ENCODE results near the gene C17orf67.
A peak's percentile ranks its signal among the peaks of the same experiment; 100 is the strongest.

The C17orf67 gene

DNA sequence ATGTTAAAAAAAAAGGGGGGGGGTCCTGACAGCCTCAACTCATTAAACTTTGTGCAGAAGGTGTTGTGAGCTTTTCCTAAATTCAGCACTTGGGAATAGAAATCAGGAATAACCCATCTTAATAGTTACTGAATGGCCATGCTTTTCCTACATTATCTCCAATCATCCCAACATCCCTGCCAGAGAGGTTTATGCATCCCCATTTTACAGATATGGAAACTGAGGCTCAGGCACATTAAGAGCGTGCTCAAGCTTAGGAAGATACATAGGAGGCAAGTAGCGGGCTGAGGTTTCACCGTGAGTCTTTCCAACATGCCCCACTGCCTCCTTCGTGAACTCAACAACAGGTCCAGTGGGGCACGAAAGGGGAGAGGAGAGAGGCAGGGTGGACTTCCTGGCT is 78.4 kb downstream of the C17orf67 start:
- Mint-ChIP-seq H3K9me3 (no peaks in the 10 kb centered on the region), H3K36me3 (ENCODE audit: low read depth) (no peaks in the 10 kb centered on the region), H3K27ac (no peak overlapping the region), H3K27me3 (ENCODE audit: low read depth) (peaks cover 13% of the 10 kb centered on the region), H3K4me3 (no peak overlapping the region), H3K4me1 (peaks cover 18% of the 10 kb centered on the region)
- TF ChIP-seq, protein P1, sequence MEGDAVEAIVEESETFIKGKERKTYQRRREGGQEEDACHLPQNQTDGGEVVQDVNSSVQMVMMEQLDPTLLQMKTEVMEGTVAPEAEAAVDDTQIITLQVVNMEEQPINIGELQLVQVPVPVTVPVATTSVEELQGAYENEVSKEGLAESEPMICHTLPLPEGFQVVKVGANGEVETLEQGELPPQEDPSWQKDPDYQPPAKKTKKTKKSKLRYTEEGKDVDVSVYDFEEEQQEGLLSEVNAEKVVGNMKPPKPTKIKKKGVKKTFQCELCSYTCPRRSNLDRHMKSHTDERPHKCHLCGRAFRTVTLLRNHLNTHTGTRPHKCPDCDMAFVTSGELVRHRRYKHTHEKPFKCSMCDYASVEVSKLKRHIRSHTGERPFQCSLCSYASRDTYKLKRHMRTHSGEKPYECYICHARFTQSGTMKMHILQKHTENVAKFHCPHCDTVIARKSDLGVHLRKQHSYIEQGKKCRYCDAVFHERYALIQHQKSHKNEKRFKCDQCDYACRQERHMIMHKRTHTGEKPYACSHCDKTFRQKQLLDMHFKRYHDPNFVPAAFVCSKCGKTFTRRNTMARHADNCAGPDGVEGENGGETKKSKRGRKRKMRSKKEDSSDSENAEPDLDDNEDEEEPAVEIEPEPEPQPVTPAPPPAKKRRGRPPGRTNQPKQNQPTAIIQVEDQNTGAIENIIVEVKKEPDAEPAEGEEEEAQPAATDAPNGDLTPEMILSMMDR (IDR thresholded peaks at IDR 0.05; ENCODE audit: unreplicated experiment in 3 of 3): no peak

DNA sequence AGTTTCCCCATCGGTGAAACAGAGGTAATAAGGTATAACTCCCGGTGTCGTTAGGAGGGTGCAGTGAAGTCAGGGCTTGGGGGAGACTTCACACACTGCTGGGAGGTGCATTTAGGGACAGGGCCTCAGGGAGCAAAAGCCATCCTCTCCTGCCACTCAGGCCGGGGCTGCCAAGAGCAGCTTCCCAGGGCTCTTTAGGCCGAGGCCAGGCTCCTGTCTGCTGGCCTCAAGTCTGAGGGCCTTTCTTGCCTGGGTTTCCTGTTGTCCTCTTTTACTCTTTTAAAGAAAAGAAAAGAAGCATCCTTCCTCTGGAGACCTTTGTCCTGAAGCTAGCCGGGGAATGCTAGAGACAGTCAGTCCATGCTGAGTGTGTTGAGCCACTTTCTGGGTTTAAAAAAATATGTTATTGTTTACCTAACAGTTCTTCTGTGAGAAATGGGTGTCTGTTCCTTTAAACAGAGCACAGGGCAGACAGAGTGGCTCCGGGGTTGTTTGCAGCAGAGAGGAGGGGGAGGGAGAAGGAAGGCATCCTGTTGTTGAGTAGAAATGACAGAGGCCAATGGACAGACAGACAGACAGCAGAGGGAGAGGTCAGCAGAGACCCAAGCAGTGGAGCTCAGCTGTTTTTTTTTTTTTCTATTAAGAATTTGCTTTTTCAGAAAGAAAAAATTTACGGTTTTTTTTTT is 79.1 kb downstream of the C17orf67 start:
- TF ChIP-seq, protein P1 (IDR thresholded peaks at IDR 0.05; ENCODE audit: unreplicated experiment in 3 of 3): no peak
- H3K9me3 Mint-ChIP-seq: no peaks in the 10 kb centered on the region
- H3K36me3 Mint-ChIP-seq (ENCODE audit: low read depth): no peaks in the 10 kb centered on the region
- peaks cover 13% of the 10 kb centered on the region for H3K27me3 Mint-ChIP-seq (ENCODE audit: low read depth)
- peaks cover 18% of the 10 kb centered on the region for H3K4me1 Mint-ChIP-seq
- H3K4me3 Mint-ChIP-seq: no peak overlapping the region
- peak overlapping the region; percentile 21 to 74 (median 54) for H3K27ac Mint-ChIP-seq

DNA sequence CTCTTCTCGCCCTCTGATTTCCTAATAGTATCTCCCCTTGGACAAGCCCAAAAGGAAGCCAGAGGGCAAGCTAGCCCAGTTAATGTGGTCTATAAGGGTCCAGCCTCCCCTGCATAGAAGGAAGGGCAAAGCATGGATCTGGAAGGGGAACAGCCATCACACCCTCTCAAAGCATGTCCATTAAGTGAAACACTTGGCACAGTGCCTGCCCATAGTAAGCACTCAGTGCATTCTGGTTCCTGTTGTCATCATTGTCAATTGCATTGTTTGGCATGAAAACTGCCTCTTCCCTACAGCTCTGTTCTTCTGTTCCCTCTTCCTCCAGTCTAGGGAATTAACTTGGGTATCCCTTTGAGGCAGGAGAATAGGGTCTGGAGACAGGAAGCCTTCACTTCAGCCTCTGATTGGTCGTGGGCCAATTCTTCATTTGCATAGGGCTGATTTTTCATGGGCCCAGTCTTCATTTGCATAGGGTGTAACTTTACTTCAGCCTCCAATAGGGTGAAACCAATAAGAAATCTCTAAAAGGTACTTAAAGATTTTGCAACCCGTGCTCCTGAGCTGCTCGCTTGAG is 81.4 kb downstream of the C17orf67 start:
- Mint-ChIP-seq H3K36me3 (ENCODE audit: low read depth) (no peaks in the 10 kb centered on the region), H3K4me1 (peaks cover 18% of the 10 kb centered on the region), H3K9me3 (peaks cover 2% of the 10 kb centered on the region), H3K4me3 (no peak overlapping the region), H3K27me3 (ENCODE audit: low read depth) (peaks cover 6% of the 10 kb centered on the region), H3K27ac (no peak overlapping the region)
- TF ChIP-seq, protein P1 (IDR thresholded peaks at IDR 0.05; ENCODE audit: unreplicated experiment in 3 of 3): no peak

DNA sequence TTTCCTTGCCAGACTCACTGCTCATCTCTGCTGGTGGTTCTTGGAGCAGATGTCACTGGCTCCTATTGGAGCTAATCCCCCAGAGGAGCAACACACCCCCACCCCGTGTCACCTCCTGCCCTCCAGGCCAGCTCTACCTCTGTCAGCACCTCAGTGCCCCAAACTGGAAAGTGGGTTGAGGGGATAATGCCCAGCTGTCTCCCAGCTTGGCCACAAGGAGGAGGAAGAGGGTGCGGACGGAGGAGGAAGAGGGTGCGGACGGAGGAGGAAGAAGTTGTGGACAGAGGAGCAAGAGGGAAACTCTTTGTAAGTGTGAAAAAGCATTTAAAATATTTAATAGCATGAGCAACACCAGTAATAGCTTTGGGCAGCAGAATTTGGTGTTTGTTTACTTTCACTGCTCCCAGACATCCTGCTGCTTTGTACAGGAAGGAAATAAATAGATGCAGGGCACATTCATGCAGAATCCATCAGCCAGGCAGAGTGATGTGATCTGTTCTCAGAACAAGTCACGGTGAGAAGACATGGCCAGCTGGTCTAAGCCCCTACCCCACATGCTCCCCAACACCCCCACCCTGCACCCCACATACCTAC is 82.5 kb downstream of the C17orf67 start:
- Mint-ChIP-seq H3K27ac (peak overlapping the region in 1 of 3 experiments; percentile 23), H3K36me3 (ENCODE audit: low read depth) (no peaks in the 10 kb centered on the region)
- TF ChIP-seq, protein P1 (IDR thresholded peaks at IDR 0.05; ENCODE audit: unreplicated experiment in 3 of 3): no peak

DNA sequence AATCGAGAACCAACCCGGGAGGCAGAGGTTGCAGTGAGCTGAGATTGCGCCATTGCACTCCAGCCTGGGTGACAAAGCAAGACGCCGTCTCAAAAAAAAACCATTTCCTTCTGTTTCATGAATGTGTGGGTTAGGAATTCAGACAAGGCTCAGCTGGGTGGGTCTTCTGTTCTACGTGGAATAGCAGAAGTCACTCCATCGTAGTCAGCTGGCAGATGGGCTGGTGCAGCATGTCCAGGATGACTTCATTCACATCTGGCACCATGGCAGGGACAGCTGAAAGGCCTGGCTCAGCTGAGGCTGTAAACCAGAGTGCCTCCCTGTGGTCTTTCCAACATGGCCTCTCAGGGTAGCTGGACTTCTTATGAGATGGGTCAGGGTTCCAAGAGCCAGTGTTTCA is 89.0 kb downstream of the C17orf67 start:
- no peak overlapping the region for H3K4me3 Mint-ChIP-seq
- H3K27ac Mint-ChIP-seq: no peak overlapping the region
- peaks cover 12% of the 10 kb centered on the region for H3K27me3 Mint-ChIP-seq (ENCODE audit: low read depth)
- TF ChIP-seq, protein P1 (IDR thresholded peaks at IDR 0.05; ENCODE audit: unreplicated experiment in 3 of 3): no peak
- peaks cover 14% of the 10 kb centered on the region for H3K4me1 Mint-ChIP-seq
- no peaks in the 10 kb centered on the region for H3K36me3 Mint-ChIP-seq (ENCODE audit: low read depth)
- peaks cover 21% of the 10 kb centered on the region for H3K9me3 Mint-ChIP-seq

More for the DNA sequence above, 82.5 kb downstream of the C17orf67 start:
- peaks cover 14% of the 10 kb centered on the region for H3K4me1 Mint-ChIP-seq
- peaks cover 4% of the 10 kb centered on the region for H3K27me3 Mint-ChIP-seq (ENCODE audit: low read depth)
- no peak overlapping the region for H3K4me3 Mint-ChIP-seq
- peaks cover 2% of the 10 kb centered on the region for H3K9me3 Mint-ChIP-seq
